ENCODE data around the gene MNT.

MNT gene

GRCh38 chr17:2361010-2361760 lies 39.7 kb downstream of the MNT start:
- no peak for DNase-seq

DNA sequence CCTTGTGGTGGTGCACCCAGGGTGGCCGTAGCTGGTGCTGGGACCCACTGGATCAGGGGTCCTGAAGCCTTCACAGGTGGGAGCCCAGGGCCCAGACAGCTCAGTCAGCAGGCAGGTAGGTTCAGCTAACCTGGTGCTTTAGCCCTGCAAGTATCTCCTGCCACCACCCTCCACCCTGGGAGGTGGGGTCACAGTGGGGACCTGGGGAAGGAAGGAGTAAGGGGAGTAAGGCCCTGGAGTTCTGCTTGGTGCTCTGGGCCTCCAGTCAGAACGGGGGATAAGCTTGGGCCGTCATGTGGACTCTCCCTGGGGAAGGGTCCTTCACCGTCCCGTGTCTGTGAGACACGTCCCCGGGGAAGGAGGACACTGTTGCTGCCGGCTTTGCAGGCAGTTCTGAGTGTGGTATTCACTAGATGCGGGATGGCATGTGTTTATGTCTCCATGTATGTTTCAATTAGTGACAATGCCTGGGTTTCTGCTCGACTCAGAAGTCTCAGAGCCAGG lies 42.9 kb downstream of the MNT start:
- DNase-seq, result no peak

- DNase-seq, result no peak
Observed at GRCh38 chr17:2357237-2357636, 43.6 kb downstream of the MNT start.

- no peak for DNase-seq
Observed at GRCh38 chr17:2354311-2354710, 46.5 kb downstream of the MNT start.

DNA sequence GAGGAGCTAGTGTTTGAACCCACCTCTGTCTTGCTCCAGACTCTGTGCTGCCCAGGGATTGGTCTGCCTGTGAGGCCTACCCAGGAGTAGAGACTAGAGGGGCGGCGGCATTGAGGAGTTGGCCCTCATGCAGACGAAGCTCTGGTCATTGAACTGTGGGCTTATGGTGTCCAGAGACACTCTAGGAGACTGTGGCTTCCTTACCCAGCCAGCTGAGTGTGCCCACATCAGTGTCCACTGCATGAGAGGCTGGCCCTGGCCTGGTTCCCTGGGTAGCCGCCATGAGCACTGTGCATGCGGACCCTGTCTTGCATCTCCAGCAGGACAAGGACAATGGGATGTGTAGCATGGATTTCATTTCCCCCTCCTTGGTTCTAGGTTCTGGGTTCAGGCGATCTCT lies 49.6 kb downstream of the MNT start:
- DNase-seq, result no peak

GRCh38 chr17:2347805-2348685 lies 52.8 kb downstream of the MNT start:
- no peak for DNase-seq

DNA sequence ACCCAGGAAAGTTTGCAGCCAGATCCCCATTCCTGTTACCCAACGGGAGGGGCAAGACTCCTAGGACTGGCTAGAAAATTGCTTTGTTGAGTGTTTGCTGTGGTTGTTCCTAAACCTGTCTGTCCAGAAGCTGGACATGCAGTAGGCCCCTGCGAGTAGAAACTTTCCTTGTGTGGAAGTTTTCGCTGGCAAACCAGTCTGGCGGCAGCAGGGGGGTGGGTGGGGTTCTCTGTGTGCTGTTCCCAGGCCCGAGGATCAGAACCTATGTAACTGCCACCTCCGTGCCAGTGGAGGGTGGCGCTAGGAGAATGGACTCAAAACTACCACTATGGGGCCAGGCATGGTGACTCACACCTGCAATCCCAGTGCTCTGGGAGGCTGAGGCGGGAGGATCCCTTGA lies 54.4 kb downstream of the MNT start:
- DNase-seq, result no peak

DNA sequence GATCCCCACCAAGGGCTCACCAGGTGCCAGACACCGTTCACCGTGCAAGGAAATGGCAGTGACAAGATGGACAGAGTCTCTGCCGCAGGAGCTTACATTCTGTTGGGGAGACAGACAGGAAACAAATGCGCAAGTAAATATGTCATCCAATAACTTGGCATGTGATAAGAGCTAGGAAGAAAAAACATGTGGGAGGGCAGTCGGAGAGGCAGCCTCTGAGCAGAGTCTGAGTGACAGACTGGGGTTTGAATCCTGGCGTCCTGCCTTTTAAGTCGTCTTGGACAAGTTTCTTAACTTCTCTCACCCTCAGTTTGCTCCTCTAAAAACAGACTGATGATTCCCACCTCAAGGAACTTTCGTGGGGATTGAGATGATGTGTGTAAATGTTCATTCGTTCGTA lies 56.3 kb downstream of the MNT start:
- DNase-seq, result no peak

DNA sequence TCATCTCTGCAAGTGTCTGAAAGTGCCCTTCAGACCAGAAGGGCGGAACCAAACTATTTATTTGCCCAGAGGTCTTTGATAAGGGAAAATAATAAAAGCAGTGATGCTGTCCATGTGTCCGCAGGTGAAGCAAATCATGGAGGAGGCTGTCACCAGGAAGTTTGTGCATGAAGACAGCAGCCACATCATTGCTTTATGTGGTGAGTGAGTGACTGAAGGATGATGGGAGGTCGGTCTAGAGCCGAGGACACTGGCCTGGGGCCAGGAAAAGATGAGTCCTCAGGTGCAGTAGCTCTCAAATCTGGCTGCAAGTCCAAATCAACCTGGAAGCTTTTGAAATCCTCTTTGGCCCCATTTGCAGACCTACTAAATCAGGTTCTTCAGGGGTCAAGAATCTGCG lies 57.4 kb downstream of the MNT start:
- DNase-seq, result no peak

GRCh38 chr17:2338315-2338657 lies 62.6 kb downstream of the MNT start:
- no peak for DNase-seq

GRCh38 chr17:2337544-2338314 lies 63.1 kb downstream of the MNT start:
- no peak for DNase-seq

DNA sequence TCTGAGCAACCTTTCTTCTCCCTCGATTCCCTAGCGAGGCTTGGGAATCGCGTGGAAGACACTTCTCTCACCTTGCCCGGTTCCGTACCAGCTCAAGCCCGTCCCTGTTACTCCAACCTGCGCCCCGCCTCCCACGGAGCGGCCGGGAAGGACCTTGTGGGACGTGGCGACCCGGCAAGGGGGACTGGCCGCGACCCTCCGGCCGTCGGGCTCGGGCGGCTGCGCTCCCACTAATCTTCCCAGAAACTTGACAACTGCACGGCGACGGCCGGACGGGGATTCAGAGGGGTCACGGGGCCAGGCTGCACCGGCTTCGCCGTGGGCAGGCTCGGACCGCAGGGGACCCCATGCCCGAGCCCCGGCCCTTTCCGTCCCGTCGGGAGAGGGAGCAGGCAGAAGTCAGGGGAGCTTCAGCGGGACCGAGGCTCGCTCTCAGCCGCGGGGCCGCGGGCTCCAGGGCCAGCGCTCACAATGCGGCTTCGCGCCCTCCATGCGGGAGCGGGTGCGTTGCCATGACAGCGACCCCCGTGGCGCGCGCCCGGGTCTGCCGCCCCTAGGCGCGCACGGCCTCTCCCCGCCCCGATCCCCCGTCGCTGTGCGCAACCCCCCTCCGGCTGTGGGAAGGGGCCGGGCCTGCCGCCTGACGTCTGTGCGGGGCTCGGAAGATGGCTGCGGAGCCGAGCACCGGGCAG lies 63.9 kb downstream of the MNT start, which contains the start of gene SGSM2:
TSS of gene SGSM2 (plus strand) at position 650 of the 692 bp plus-strand sequence. CDS start 188 bp downstream, outside the sequence.
- no peak for DNase-seq

DNA sequence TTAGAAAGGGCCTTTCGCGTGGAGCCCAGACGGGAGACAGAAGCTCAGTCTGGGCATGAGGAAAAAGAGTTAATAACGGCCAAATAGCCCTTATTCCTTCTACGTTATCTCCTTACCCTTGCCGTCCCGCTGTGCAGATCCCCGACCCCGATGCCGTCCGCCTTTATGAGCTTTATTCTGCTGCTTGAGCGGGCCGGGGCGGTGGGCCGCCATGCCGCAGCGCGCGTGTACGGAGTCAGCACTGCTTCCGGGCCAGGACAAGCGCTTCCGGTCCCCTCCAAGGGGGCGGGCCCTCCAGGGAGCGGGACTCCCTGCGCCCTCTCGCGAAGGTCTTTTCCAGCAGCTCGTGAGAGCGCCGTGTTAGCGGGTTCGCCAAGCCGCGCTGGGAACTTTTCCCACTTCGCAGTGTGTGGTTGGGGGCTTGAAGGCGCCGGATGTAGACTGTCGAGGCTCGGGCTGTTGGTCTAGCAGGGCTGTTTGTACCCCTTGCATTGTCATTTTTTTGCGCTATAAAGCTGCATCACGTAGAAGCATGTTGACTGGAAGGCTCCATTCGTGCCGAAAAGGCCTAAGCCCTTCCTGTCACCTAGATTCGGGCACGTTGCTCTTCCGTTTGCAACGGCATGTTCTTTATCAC lies 64.5 kb downstream of the MNT start, which contains the start of gene TSR1:
TSS of gene TSR1 (minus strand) at position 243 of the 637 bp plus-strand sequence. CDS start at position 213, 30 bp downstream.
- peak; percentile 86 for DNase-seq

DNA sequence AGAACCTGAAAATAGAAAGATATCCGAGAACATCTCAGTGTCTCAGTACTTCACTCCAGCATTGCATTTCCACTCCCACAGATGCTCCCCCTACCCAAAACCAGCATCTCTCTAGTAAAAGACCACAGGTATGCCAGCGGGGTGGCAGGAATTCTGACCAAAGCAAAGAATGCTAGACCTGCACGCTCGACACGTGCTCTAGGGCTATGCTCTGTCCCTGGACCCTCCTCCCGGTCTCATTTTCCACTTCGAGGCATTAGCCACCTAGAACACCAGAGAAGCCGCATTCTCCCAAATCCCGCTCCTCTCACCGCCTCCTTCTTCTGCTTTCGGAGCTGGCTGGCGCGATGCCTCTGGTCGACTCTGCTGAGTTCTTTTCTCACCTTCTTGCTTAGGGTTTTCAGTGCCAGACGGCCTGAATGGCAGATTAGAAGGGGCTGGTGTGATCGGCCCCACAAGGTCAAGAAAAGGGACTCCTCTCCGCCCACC lies 65.1 kb downstream of the MNT start:
- no peak for DNase-seq

Measured in MV-4-11 (cell line).